SK-N-SH (cell line): ENCODE measurements around the gene CASKIN2.

Experiments
- CTCF ChIP-seq: fragments of 200-600 bp; sonication (generic); IDR thresholded peaks from 2 replicates; pipeline ENCODE4 v1.6.1; 2017; ENCODE audit warnings: antibody characterized with exemption, mild to moderate bottlenecking, moderate library complexity
- FOXM1 ChIP-seq: IDR thresholded peaks from 2 replicates; pipeline ENCODE4 v1.4.0; 2012; ENCODE audit warnings: low read depth, mild to moderate bottlenecking
- MAX ChIP-seq: IDR thresholded peaks from 2 replicates; pipeline ENCODE4 v1.4.0; 2012; ENCODE audit warnings: low read depth
- NFIC ChIP-seq: IDR thresholded peaks from 2 replicates; pipeline ENCODE4 v1.4.0; 2012; ENCODE audit warnings: borderline replicate concordance
- TCF12 ChIP-seq: IDR thresholded peaks from 2 replicates; pipeline ENCODE4 v1.4.0; 2012

GRCh38 chr17:75468779-75469373 lies 46.5 kb downstream of the CASKIN2 start:
- no peak for TF ChIP-seq CTCF
- TF ChIP-seq MAX = no peak
- TF ChIP-seq TCF12 = no peak
- TF ChIP-seq FOXM1 = no peak
- TF ChIP-seq NFIC = no peak
